Measurements from ENCODE around the gene KLRC3. TPM values are rescaled to one million over a fixed set of nuclear protein-coding genes. Genes with fewer than 3 reads are reported as not detected.
"Not testable (repeated sequence)": the region's sequence is repeated elsewhere in the genome, so short reads cannot be mapped to it uniquely, and the experiment has no call there.

KLRC3 gene
- total RNA-seq, 1 donor from 2014 or later = 6.7 TPM

GRCh38 chr12:10454531-10454930 lies 34.1 kb upstream of the KLRC3 start:
- Mint-ChIP-seq H3K27ac (ENCODE audit: unreplicated experiment) (no peak overlapping the region), H3K36me3 (ENCODE audit: unreplicated experiment) (peaks cover 3% of the 10 kb centered on the region), H3K9me3 (ENCODE audit: unreplicated experiment) (peaks cover 31% of the 10 kb centered on the region), H3K4me1 (ENCODE audit: unreplicated experiment) (no peaks in the 10 kb centered on the region), H3K4me3 (ENCODE audit: unreplicated experiment) (no peak overlapping the region), H3K27me3 (ENCODE audit: unreplicated experiment) (no peaks in the 10 kb centered on the region)
- DNase-seq (ENCODE audit: extremely low spot score, unreplicated experiment) = no peak
- TF ChIP-seq CTCF (IDR thresholded peaks at IDR 0.05) = no peak

- Mint-ChIP-seq H3K4me1 (ENCODE audit: unreplicated experiment) (no peaks in the 10 kb centered on the region), H3K27me3 (ENCODE audit: unreplicated experiment) (no peaks in the 10 kb centered on the region), H3K9me3 (ENCODE audit: unreplicated experiment) (peaks cover 23% of the 10 kb centered on the region), H3K27ac (ENCODE audit: unreplicated experiment) (no peak within 1 kb of the TSS), H3K4me3 (ENCODE audit: unreplicated experiment) (no peak within 1 kb of the TSS), H3K36me3 (ENCODE audit: unreplicated experiment) (peaks cover 3% of the 10 kb centered on the region)
- no peak for DNase-seq (ENCODE audit: extremely low spot score, unreplicated experiment)
- TF ChIP-seq CTCF (IDR thresholded peaks at IDR 0.05) = no peak
Measured at GRCh38 chr12:10453156-10453555, 32.8 kb upstream of the KLRC3 start, which contains the start of gene KLRC1. KLRC1 (minus strand) TSS chr12:10453377; CDS start chr12:10451156, 2,221 bp downstream.

GRCh38 chr12:10448236-10448635 lies 27.8 kb upstream of the KLRC3 start:
- TF ChIP-seq CTCF (IDR thresholded peaks at IDR 0.05) = no peak
- Mint-ChIP-seq H3K27ac (ENCODE audit: unreplicated experiment) (no peak overlapping the region), H3K9me3 (ENCODE audit: unreplicated experiment) (no peaks in the 10 kb centered on the region), H3K4me3 (ENCODE audit: unreplicated experiment) (no peak overlapping the region), H3K27me3 (ENCODE audit: unreplicated experiment) (no peaks in the 10 kb centered on the region), H3K36me3 (ENCODE audit: unreplicated experiment) (no peaks in the 10 kb centered on the region), H3K4me1 (ENCODE audit: unreplicated experiment) (no peaks in the 10 kb centered on the region)
- no peak for DNase-seq (ENCODE audit: extremely low spot score, unreplicated experiment)

- not testable (repeated sequence) for H3K4me1 Mint-ChIP-seq (ENCODE audit: unreplicated experiment); H3K36me3 Mint-ChIP-seq (ENCODE audit: unreplicated experiment); DNase-seq (ENCODE audit: extremely low spot score, unreplicated experiment); H3K4me3 Mint-ChIP-seq (ENCODE audit: unreplicated experiment); H3K9me3 Mint-ChIP-seq (ENCODE audit: unreplicated experiment); H3K27me3 Mint-ChIP-seq (ENCODE audit: unreplicated experiment); H3K27ac Mint-ChIP-seq (ENCODE audit: unreplicated experiment)
Measured at GRCh38 chr12:10446052-10446451, 25.7 kb upstream of the KLRC3 start.

DNA sequence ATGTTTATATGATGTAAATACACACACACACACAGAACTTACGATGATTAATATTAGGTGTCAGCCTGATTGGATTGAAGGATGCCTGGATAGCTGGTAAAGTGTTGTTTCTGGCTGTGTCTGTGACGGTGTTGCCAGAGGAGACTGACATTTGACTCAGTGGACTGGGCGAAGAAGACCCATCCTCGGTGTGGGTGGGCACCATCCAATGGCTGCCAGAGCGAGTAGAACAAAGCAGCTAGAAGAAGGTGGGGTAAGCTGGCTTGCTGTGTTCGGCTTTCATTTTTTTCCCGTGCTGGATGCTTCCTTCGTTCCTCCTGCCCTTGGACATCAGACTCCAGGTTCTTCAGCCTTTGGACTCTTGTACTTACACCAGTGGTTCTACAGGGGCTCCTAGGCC lies 20.7 kb upstream of the KLRC3 start:
- not testable (repeated sequence) for H3K4me1 Mint-ChIP-seq (ENCODE audit: unreplicated experiment); H3K9me3 Mint-ChIP-seq (ENCODE audit: unreplicated experiment); DNase-seq (ENCODE audit: extremely low spot score, unreplicated experiment); H3K36me3 Mint-ChIP-seq (ENCODE audit: unreplicated experiment); H3K4me3 Mint-ChIP-seq (ENCODE audit: unreplicated experiment); H3K27me3 Mint-ChIP-seq (ENCODE audit: unreplicated experiment); H3K27ac Mint-ChIP-seq (ENCODE audit: unreplicated experiment)

GRCh38 chr12:10439608-10440274 lies 19.3 kb upstream of the KLRC3 start:
- not testable (repeated sequence) for DNase-seq (ENCODE audit: extremely low spot score, unreplicated experiment); H3K36me3 Mint-ChIP-seq (ENCODE audit: unreplicated experiment)
- peaks cover 15% of the 10 kb centered on the region for H3K4me1 Mint-ChIP-seq (ENCODE audit: unreplicated experiment)

GRCh38 chr12:10437601-10438000 lies 17.2 kb upstream of the KLRC3 start:
- H3K27me3 Mint-ChIP-seq (ENCODE audit: unreplicated experiment); H3K9me3 Mint-ChIP-seq (ENCODE audit: unreplicated experiment); H3K4me3 Mint-ChIP-seq (ENCODE audit: unreplicated experiment); DNase-seq (ENCODE audit: extremely low spot score, unreplicated experiment); H3K36me3 Mint-ChIP-seq (ENCODE audit: unreplicated experiment); H3K27ac Mint-ChIP-seq (ENCODE audit: unreplicated experiment): not testable (repeated sequence)
- H3K4me1 Mint-ChIP-seq (ENCODE audit: unreplicated experiment) = peaks cover 17% of the 10 kb centered on the region

More at GRCh38 chr12:10439608-10440274, 19.3 kb upstream of the KLRC3 start:
- not testable (repeated sequence) for H3K9me3 Mint-ChIP-seq (ENCODE audit: unreplicated experiment); H3K27ac Mint-ChIP-seq (ENCODE audit: unreplicated experiment); H3K4me3 Mint-ChIP-seq (ENCODE audit: unreplicated experiment); H3K27me3 Mint-ChIP-seq (ENCODE audit: unreplicated experiment)

- not testable (repeated sequence) for H3K9me3 Mint-ChIP-seq (ENCODE audit: unreplicated experiment); H3K27me3 Mint-ChIP-seq (ENCODE audit: unreplicated experiment); H3K36me3 Mint-ChIP-seq (ENCODE audit: unreplicated experiment); DNase-seq (ENCODE audit: extremely low spot score, unreplicated experiment)
- Mint-ChIP-seq H3K4me1 (ENCODE audit: unreplicated experiment) (peaks cover 17% of the 10 kb centered on the region), H3K4me3 (ENCODE audit: unreplicated experiment) (peak within 1 kb of the TSS; percentile 69), H3K27ac (ENCODE audit: unreplicated experiment) (peak within 1 kb of the TSS; percentile 72)
Measured at GRCh38 chr12:10435816-10436215, 15.4 kb upstream of the KLRC3 start, which contains the start of gene KLRC2. KLRC2 (minus strand) TSS chr12:10436010; CDS start chr12:10435986, 24 bp downstream.

GRCh38 chr12:10430623-10431022 lies 10.2 kb upstream of the KLRC3 start:
- H3K9me3 Mint-ChIP-seq (ENCODE audit: unreplicated experiment); H3K27me3 Mint-ChIP-seq (ENCODE audit: unreplicated experiment); H3K4me3 Mint-ChIP-seq (ENCODE audit: unreplicated experiment); H3K27ac Mint-ChIP-seq (ENCODE audit: unreplicated experiment); DNase-seq (ENCODE audit: extremely low spot score, unreplicated experiment); H3K36me3 Mint-ChIP-seq (ENCODE audit: unreplicated experiment); H3K4me1 Mint-ChIP-seq (ENCODE audit: unreplicated experiment): not testable (repeated sequence)

- H3K27me3 Mint-ChIP-seq (ENCODE audit: unreplicated experiment); H3K36me3 Mint-ChIP-seq (ENCODE audit: unreplicated experiment); H3K9me3 Mint-ChIP-seq (ENCODE audit: unreplicated experiment); H3K4me1 Mint-ChIP-seq (ENCODE audit: unreplicated experiment); H3K27ac Mint-ChIP-seq (ENCODE audit: unreplicated experiment); DNase-seq (ENCODE audit: extremely low spot score, unreplicated experiment); H3K4me3 Mint-ChIP-seq (ENCODE audit: unreplicated experiment): not testable (repeated sequence)
Measured at GRCh38 chr12:10425938-10426337, 5.5 kb upstream of the KLRC3 start.

Measured in osteocyte (in vitro differentiated cells).